ENCODE data around the gene KDM7A. TPM values are rescaled to one million over a fixed set of nuclear protein-coding genes. Genes with fewer than 3 reads are reported as not detected.

Gene KDM7A
- polyA plus RNA-seq, 1 donor from 2014 or later, result 8.2 TPM

DNA sequence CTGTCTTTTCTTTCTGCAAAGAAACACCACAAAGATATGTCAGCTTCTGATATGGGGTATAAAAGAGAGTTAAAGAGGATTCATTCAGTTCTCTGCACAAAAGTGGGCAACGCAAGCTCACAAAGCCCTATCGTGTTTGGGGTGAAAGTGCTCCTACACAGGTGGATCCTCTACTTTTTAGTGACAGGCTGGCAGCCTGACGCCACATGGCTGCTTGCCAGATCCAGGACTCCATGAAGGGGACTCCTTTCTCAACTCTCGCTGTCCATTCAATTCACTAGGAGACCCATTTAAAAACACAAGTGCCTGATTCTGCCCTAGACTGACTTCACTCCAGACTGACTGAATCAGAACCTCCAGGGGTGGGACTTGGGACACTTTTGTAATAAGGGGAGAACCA, 122.0 kb downstream of the KDM7A start:
- no peaks in the 10 kb centered on the region for H3K79me2 ChIP-seq (replicated peaks; ENCODE audit: insufficient read depth, low read length)
- H3K4me3 ChIP-seq (ENCODE audit: low read length), result no peak overlapping the region
- H3F3A ChIP-seq (ENCODE audit: insufficient read depth, low read length, poor library complexity, severe bottlenecking), result no peaks in the 10 kb centered on the region
- no peak overlapping the region for H3K4me2 ChIP-seq (ENCODE audit: low read length)
- no peak overlapping the region for H2AFZ ChIP-seq (ENCODE audit: low read depth, low read length)
- peaks cover 3% of the 10 kb centered on the region for H3K27me3 ChIP-seq (ENCODE audit: insufficient read depth, low read depth, low read length)
- H3K9me2 ChIP-seq (ENCODE audit: insufficient read depth, low read length), result no peaks in the 10 kb centered on the region
- H3K36me3 ChIP-seq (ENCODE audit: insufficient read depth, low read length), result no peaks in the 10 kb centered on the region
- TF ChIP-seq MXI1 (conservative IDR thresholded peaks at IDR 0.05; ENCODE audit: poor library complexity, severe bottlenecking), result no peak
- no peak for TF ChIP-seq EZH2 (IDR thresholded peaks at IDR 0.05; ENCODE audit: borderline replicate concordance, insufficient read depth, low read length, poor library complexity, severe bottlenecking)
- TF ChIP-seq POLR2AphosphoS5 (IDR thresholded peaks at IDR 0.05), result no peak
- TF ChIP-seq EP300 (conservative IDR thresholded peaks at IDR 0.05; ENCODE audit: poor library complexity, severe bottlenecking), result no peak
- TF ChIP-seq RAD21 (conservative IDR thresholded peaks at IDR 0.05), result no peak
- TF ChIP-seq TAF1 (IDR thresholded peaks at IDR 0.05; ENCODE audit: low read depth), result no peak
- TF ChIP-seq, protein P1, sequence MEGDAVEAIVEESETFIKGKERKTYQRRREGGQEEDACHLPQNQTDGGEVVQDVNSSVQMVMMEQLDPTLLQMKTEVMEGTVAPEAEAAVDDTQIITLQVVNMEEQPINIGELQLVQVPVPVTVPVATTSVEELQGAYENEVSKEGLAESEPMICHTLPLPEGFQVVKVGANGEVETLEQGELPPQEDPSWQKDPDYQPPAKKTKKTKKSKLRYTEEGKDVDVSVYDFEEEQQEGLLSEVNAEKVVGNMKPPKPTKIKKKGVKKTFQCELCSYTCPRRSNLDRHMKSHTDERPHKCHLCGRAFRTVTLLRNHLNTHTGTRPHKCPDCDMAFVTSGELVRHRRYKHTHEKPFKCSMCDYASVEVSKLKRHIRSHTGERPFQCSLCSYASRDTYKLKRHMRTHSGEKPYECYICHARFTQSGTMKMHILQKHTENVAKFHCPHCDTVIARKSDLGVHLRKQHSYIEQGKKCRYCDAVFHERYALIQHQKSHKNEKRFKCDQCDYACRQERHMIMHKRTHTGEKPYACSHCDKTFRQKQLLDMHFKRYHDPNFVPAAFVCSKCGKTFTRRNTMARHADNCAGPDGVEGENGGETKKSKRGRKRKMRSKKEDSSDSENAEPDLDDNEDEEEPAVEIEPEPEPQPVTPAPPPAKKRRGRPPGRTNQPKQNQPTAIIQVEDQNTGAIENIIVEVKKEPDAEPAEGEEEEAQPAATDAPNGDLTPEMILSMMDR (IDR thresholded peaks at IDR 0.05; ENCODE audit: poor library complexity, severe bottlenecking), result no peak
- no peak for TF ChIP-seq SMC3 (conservative IDR thresholded peaks at IDR 0.05; ENCODE audit: poor library complexity)
- TF ChIP-seq REST (IDR thresholded peaks at IDR 0.05; ENCODE audit: borderline replicate concordance), result no peak
- H3K9me3 ChIP-seq (ENCODE audit: low read length), result no peaks in the 10 kb centered on the region
- H3K27ac ChIP-seq (ENCODE audit: low read length), result no peak overlapping the region
- no peak overlapping the region for H3K9ac ChIP-seq (ENCODE audit: low read length)
- no peaks in the 10 kb centered on the region for H4K20me1 ChIP-seq (ENCODE audit: insufficient read depth)

- Histone ChIP-seq H3K36me3 (ENCODE audit: insufficient read depth, low read length) (no peaks in the 10 kb centered on the region), H3K27me3 (ENCODE audit: insufficient read depth, low read depth, low read length) (no peaks in the 10 kb centered on the region), H3F3A (ENCODE audit: insufficient read depth, low read length, poor library complexity, severe bottlenecking) (no peaks in the 10 kb centered on the region), H3K4me2 (ENCODE audit: low read length) (no peak overlapping the region), H3K9me2 (ENCODE audit: insufficient read depth, low read length) (no peaks in the 10 kb centered on the region), H3K79me2 (replicated peaks; ENCODE audit: insufficient read depth, low read length) (no peaks in the 10 kb centered on the region), H4K20me1 (ENCODE audit: insufficient read depth) (no peaks in the 10 kb centered on the region), H3K9me3 (ENCODE audit: low read length) (no peaks in the 10 kb centered on the region), H3K4me3 (ENCODE audit: low read length) (no peak overlapping the region), H3K9ac (ENCODE audit: low read length) (no peak overlapping the region), H2AFZ (ENCODE audit: low read depth, low read length) (no peak overlapping the region), H3K27ac (ENCODE audit: low read length) (no peak overlapping the region)
- TF ChIP-seq RAD21 (conservative IDR thresholded peaks at IDR 0.05), result no peak
- TF ChIP-seq, protein P1 (IDR thresholded peaks at IDR 0.05; ENCODE audit: poor library complexity, severe bottlenecking), result no peak
- TF ChIP-seq REST (IDR thresholded peaks at IDR 0.05; ENCODE audit: borderline replicate concordance), result no peak
- TF ChIP-seq MXI1 (conservative IDR thresholded peaks at IDR 0.05; ENCODE audit: poor library complexity, severe bottlenecking), result no peak
- no peak for TF ChIP-seq TAF1 (IDR thresholded peaks at IDR 0.05; ENCODE audit: low read depth)
Measured at GRCh38 chr7:140053812-140054539, 122.8 kb downstream of the KDM7A start.

Data from neural cell (in vitro differentiated cells).